Measurements from ENCODE around the gene RTKN. TPM values are rescaled to one million over a fixed set of nuclear protein-coding genes. Genes with fewer than 3 reads are reported as not detected.

RTKN gene
- total and polyA plus RNA-seq, 2 donors = 9.5 to 17.2 TPM

- no peak overlapping the region for H3K4me3 ChIP-seq (ENCODE audit: low read length in 2 of 2)
- H3K9me3 ChIP-seq (ENCODE audit: control insufficient read depth in 2 of 2, insufficient read depth in 1 of 2, low read length in 1 of 2) = no peaks in the 10 kb centered on the region
- no peaks in the 10 kb centered on the region for H3K36me3 ChIP-seq (ENCODE audit: control insufficient read depth in 2 of 2, insufficient read depth in 2 of 2, low read length in 1 of 2)
- H3K27ac ChIP-seq (ENCODE audit: low read depth in 1 of 2, low read length in 1 of 2) = no peak overlapping the region
- peaks cover 8 to 9% of the 10 kb centered on the region in 2 donors for H3K4me1 ChIP-seq (ENCODE audit: control insufficient read depth in 2 of 2, insufficient read depth in 2 of 2, low read length in 2 of 2)
- DNase-seq (ENCODE audit: low read depth in 6 of 9, low spot score in 9 of 9) = no peak
- H3K27me3 ChIP-seq (ENCODE audit: control insufficient read depth in 2 of 2, insufficient read depth in 1 of 2, low read length in 1 of 2) = peaks cover 0 to 2% of the 10 kb centered on the region in 2 donors
- 87% methylated on average over 13 of the region's 13 CpGs for WGBS
Measured at GRCh38 chr2:74392449-74392743, 49.3 kb downstream of the RTKN start.

- Histone ChIP-seq H3K9me3 (ENCODE audit: control insufficient read depth in 2 of 2, insufficient read depth in 1 of 2, low read length in 1 of 2) (no peaks in the 10 kb centered on the region), H3K27ac (ENCODE audit: low read depth in 1 of 2, low read length in 1 of 2) (peak overlapping the region; percentile 64 to 82), H3K4me3 (ENCODE audit: low read length in 2 of 2) (peak overlapping the region; percentile 83 to 84), H3K36me3 (ENCODE audit: control insufficient read depth in 2 of 2, insufficient read depth in 2 of 2, low read length in 1 of 2) (no peaks in the 10 kb centered on the region), H3K27me3 (ENCODE audit: control insufficient read depth in 2 of 2, insufficient read depth in 1 of 2, low read length in 1 of 2) (peaks cover 0 to 2% of the 10 kb centered on the region in 2 donors), H3K4me1 (ENCODE audit: control insufficient read depth in 2 of 2, insufficient read depth in 2 of 2, low read length in 2 of 2) (peaks cover 8 to 9% of the 10 kb centered on the region in 2 donors)
- DNase-seq (ENCODE audit: low read depth in 6 of 9, low spot score in 9 of 9) = peak; percentile 83 to 97 (median 90)
- 2% methylated on average over 62 of the region's 62 CpGs for WGBS
Measured at GRCh38 chr2:74391580-74392448, 49.9 kb downstream of the RTKN start.

- peak in 3 of 9 donors; percentile 18 to 35 (median 20) for DNase-seq (ENCODE audit: low read depth in 6 of 9, low spot score in 9 of 9)
- H3K4me3 ChIP-seq (ENCODE audit: low read length in 2 of 2) = peak overlapping the region; percentile 83 to 84
- H3K9me3 ChIP-seq (ENCODE audit: control insufficient read depth in 2 of 2, insufficient read depth in 1 of 2, low read length in 1 of 2) = no peaks in the 10 kb centered on the region
- H3K36me3 ChIP-seq (ENCODE audit: control insufficient read depth in 2 of 2, insufficient read depth in 2 of 2, low read length in 1 of 2) = no peaks in the 10 kb centered on the region
- peaks cover 8 to 9% of the 10 kb centered on the region in 2 donors for H3K4me1 ChIP-seq (ENCODE audit: control insufficient read depth in 2 of 2, insufficient read depth in 2 of 2, low read length in 2 of 2)
- 1% methylated on average over 11 of the region's 11 CpGs for WGBS
- H3K27ac ChIP-seq (ENCODE audit: low read depth in 1 of 2, low read length in 1 of 2) = peak overlapping the region in 1 of 2 donors; percentile 64
- H3K27me3 ChIP-seq (ENCODE audit: control insufficient read depth in 2 of 2, insufficient read depth in 1 of 2, low read length in 1 of 2) = peaks cover 0 to 2% of the 10 kb centered on the region in 2 donors
Measured at GRCh38 chr2:74391209-74391579, 50.5 kb downstream of the RTKN start.

- H3K36me3 ChIP-seq (ENCODE audit: control insufficient read depth in 2 of 2, insufficient read depth in 2 of 2, low read length in 1 of 2) = peaks cover 0 to under 1% of the 10 kb centered on the region in 2 donors
- H3K27me3 ChIP-seq (ENCODE audit: control insufficient read depth in 2 of 2, insufficient read depth in 1 of 2, low read length in 1 of 2) = peaks cover 0 to 2% of the 10 kb centered on the region in 2 donors
- H3K4me1 ChIP-seq (ENCODE audit: control insufficient read depth in 2 of 2, insufficient read depth in 2 of 2, low read length in 2 of 2) = peaks cover 8 to 9% of the 10 kb centered on the region in 2 donors
- peak overlapping the region in 1 of 2 donors; percentile 83 for H3K4me3 ChIP-seq (ENCODE audit: low read length in 2 of 2)
- H3K9me3 ChIP-seq (ENCODE audit: control insufficient read depth in 2 of 2, insufficient read depth in 1 of 2, low read length in 1 of 2) = no peaks in the 10 kb centered on the region
- DNase-seq (ENCODE audit: low read depth in 6 of 9, low spot score in 9 of 9) = no peak
- 83% methylated on average over 5 of the region's 5 CpGs for WGBS
- no peak overlapping the region for H3K27ac ChIP-seq (ENCODE audit: low read depth in 1 of 2, low read length in 1 of 2)
Measured at GRCh38 chr2:74390606-74391005, 51.1 kb downstream of the RTKN start.

- Histone ChIP-seq H3K36me3 (ENCODE audit: control insufficient read depth in 2 of 2, insufficient read depth in 2 of 2, low read length in 1 of 2) (peaks cover 9 to 14% of the 10 kb centered on the region in 2 donors), H3K9me3 (ENCODE audit: control insufficient read depth in 2 of 2, insufficient read depth in 1 of 2, low read length in 1 of 2) (no peaks in the 10 kb centered on the region), H3K27ac (ENCODE audit: low read depth in 1 of 2, low read length in 1 of 2) (no peak overlapping the region), H3K27me3 (ENCODE audit: control insufficient read depth in 2 of 2, insufficient read depth in 1 of 2, low read length in 1 of 2) (no peaks in the 10 kb centered on the region), H3K4me1 (ENCODE audit: control insufficient read depth in 2 of 2, insufficient read depth in 2 of 2, low read length in 2 of 2) (peaks cover 8 to 9% of the 10 kb centered on the region in 2 donors), H3K4me3 (ENCODE audit: low read length in 2 of 2) (no peak overlapping the region)
- WGBS = 95% methylated on average over 1 of the region's 1 CpG
- no peak for DNase-seq (ENCODE audit: low read depth in 6 of 9, low spot score in 9 of 9)
Measured at GRCh38 chr2:74387346-74387745, 54.4 kb downstream of the RTKN start.

GRCh38 chr2:74385396-74385795, 56.3 kb downstream of the RTKN start:
- Histone ChIP-seq H3K27me3 (ENCODE audit: control insufficient read depth in 2 of 2, insufficient read depth in 1 of 2, low read length in 1 of 2) (no peaks in the 10 kb centered on the region), H3K4me1 (ENCODE audit: control insufficient read depth in 2 of 2, insufficient read depth in 2 of 2, low read length in 2 of 2) (peaks cover 1 to 5% of the 10 kb centered on the region in 2 donors), H3K4me3 (ENCODE audit: low read length in 2 of 2) (no peak overlapping the region), H3K9me3 (ENCODE audit: control insufficient read depth in 2 of 2, insufficient read depth in 1 of 2, low read length in 1 of 2) (no peaks in the 10 kb centered on the region), H3K27ac (ENCODE audit: low read depth in 1 of 2, low read length in 1 of 2) (no peak overlapping the region), H3K36me3 (ENCODE audit: control insufficient read depth in 2 of 2, insufficient read depth in 2 of 2, low read length in 1 of 2) (peaks cover 9 to 14% of the 10 kb centered on the region in 2 donors)
- 96% methylated on average over 8 of the region's 8 CpGs for WGBS
- no peak for DNase-seq (ENCODE audit: low read depth in 6 of 9, low spot score in 9 of 9)

GRCh38 chr2:74384051-74384450, 57.7 kb downstream of the RTKN start:
- Histone ChIP-seq H3K27me3 (ENCODE audit: control insufficient read depth in 2 of 2, insufficient read depth in 1 of 2, low read length in 1 of 2) (no peaks in the 10 kb centered on the region), H3K4me1 (ENCODE audit: control insufficient read depth in 2 of 2, insufficient read depth in 2 of 2, low read length in 2 of 2) (peaks cover 4 to 12% of the 10 kb centered on the region in 2 donors), H3K27ac (ENCODE audit: low read depth in 1 of 2, low read length in 1 of 2) (no peak overlapping the region), H3K4me3 (ENCODE audit: low read length in 2 of 2) (no peak overlapping the region), H3K9me3 (ENCODE audit: control insufficient read depth in 2 of 2, insufficient read depth in 1 of 2, low read length in 1 of 2) (no peaks in the 10 kb centered on the region), H3K36me3 (ENCODE audit: control insufficient read depth in 2 of 2, insufficient read depth in 2 of 2, low read length in 1 of 2) (peaks cover 9 to 14% of the 10 kb centered on the region in 2 donors)
- WGBS = 97% methylated on average over 3 of the region's 3 CpGs
- DNase-seq (ENCODE audit: low read depth in 6 of 9, low spot score in 9 of 9) = no peak

- no peak overlapping the region for H3K27ac ChIP-seq (ENCODE audit: low read depth in 1 of 2, low read length in 1 of 2)
- no peaks in the 10 kb centered on the region for H3K9me3 ChIP-seq (ENCODE audit: control insufficient read depth in 2 of 2, insufficient read depth in 1 of 2, low read length in 1 of 2)
- H3K4me3 ChIP-seq (ENCODE audit: low read length in 2 of 2) = no peak overlapping the region
- no peaks in the 10 kb centered on the region for H3K27me3 ChIP-seq (ENCODE audit: control insufficient read depth in 2 of 2, insufficient read depth in 1 of 2, low read length in 1 of 2)
- peaks cover 4 to 15% of the 10 kb centered on the region in 2 donors for H3K4me1 ChIP-seq (ENCODE audit: control insufficient read depth in 2 of 2, insufficient read depth in 2 of 2, low read length in 2 of 2)
- no peak for DNase-seq (ENCODE audit: low read depth in 6 of 9, low spot score in 9 of 9)
- 93% methylated on average over 1 of the region's 1 CpG for WGBS
- H3K36me3 ChIP-seq (ENCODE audit: control insufficient read depth in 2 of 2, insufficient read depth in 2 of 2, low read length in 1 of 2) = peaks cover 9 to 14% of the 10 kb centered on the region in 2 donors
Measured at GRCh38 chr2:74383254-74383653, 58.5 kb downstream of the RTKN start.

- 99% methylated on average over 3 of the region's 3 CpGs for WGBS
- no peak for DNase-seq (ENCODE audit: low read depth in 6 of 9, low spot score in 9 of 9)
- H3K4me3 ChIP-seq (ENCODE audit: low read length in 2 of 2) = no peak overlapping the region
- H3K36me3 ChIP-seq (ENCODE audit: control insufficient read depth in 2 of 2, insufficient read depth in 2 of 2, low read length in 1 of 2) = peaks cover 22 to 24% of the 10 kb centered on the region in 2 donors
- H3K27me3 ChIP-seq (ENCODE audit: control insufficient read depth in 2 of 2, insufficient read depth in 1 of 2, low read length in 1 of 2) = no peaks in the 10 kb centered on the region
- H3K9me3 ChIP-seq (ENCODE audit: control insufficient read depth in 2 of 2, insufficient read depth in 1 of 2, low read length in 1 of 2) = no peaks in the 10 kb centered on the region
- no peak overlapping the region for H3K27ac ChIP-seq (ENCODE audit: low read depth in 1 of 2, low read length in 1 of 2)
- H3K4me1 ChIP-seq (ENCODE audit: control insufficient read depth in 2 of 2, insufficient read depth in 2 of 2, low read length in 2 of 2) = peaks cover 4 to 15% of the 10 kb centered on the region in 2 donors
Measured at GRCh38 chr2:74381751-74382150, 60.0 kb downstream of the RTKN start.
